Brain pericyte (primary cell): ENCODE results near the gene ZNF791.
A peak's percentile ranks its signal among the peaks of the same experiment; 100 is the strongest.
"Not testable (repeated sequence)": the region's sequence is repeated elsewhere in the genome, so short reads cannot be mapped to it uniquely, and the experiment has no call there.

Experiments
- DNase-seq: peaks from one replicate; pipeline ENCODE4 v3.0.0-alpha.2; 2012; ENCODE audit warnings: low read depth, low spot score

Gene ZNF791

DNA sequence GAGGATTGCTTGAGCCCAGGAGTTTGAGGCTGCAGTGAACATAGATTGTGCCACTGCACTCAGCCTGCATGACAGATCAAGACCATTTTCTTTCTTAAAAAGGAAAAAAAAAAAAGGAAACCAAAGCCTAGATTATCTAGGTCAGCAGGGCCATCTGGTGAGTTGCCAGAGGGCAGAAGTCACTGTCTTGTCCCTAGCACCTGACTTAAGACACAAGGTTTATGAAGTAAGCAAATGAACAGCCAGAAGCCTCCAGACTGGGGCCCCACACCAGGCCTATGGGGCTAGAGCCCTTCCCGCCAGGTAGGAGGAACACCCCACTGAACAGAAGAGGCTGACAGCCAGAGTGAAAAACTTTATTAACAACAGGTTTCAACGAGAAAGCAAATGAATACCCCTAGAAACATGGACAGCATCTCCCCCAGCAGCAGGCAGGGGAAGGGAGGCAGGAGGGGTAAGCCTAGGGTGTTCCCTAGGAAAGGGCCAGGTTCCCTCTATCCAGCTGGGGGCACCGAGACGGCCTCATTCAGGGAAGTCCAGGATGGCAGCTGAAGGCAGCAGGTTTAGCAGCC, 57.1 kb downstream of the ZNF791 start:
- no peak for DNase-seq

DNA sequence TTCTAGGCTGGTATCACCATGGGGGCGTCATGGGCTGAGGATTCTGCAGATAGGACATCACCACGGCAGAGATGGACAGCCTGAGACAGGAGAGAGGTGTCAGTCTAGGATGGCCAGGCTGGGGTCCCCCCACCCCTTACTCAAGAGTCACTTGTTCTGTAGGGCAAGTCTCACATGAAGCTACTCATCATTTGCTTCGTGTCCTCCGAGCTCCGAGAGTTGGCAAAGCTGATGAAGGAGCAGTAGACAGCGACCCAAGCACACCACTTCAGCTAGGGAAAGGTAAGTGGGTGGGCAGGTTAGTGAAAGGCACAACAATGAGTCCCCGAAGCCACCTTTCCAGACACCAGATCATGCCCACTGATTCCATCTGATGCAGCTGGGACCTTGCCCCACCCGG, 57.6 kb downstream of the ZNF791 start:
- DNase-seq, result no peak

DNA sequence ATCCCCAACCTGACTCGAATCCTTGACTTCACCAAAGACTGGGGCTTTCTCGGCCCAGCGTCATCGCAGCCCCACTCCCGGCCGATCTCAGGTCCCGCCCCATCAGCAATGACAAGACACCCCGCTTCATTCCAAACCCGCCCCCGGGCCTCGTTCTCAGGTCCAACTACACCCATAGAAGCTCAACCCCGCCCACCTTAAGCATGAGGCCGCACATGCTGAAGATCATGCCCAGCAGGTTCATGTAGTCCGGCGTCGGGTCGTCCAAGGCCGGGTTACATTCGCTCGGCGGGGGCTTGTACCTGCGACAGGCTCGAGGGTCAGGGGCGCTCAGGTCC, 58.2 kb downstream of the ZNF791 start:
- no peak for DNase-seq

DNA sequence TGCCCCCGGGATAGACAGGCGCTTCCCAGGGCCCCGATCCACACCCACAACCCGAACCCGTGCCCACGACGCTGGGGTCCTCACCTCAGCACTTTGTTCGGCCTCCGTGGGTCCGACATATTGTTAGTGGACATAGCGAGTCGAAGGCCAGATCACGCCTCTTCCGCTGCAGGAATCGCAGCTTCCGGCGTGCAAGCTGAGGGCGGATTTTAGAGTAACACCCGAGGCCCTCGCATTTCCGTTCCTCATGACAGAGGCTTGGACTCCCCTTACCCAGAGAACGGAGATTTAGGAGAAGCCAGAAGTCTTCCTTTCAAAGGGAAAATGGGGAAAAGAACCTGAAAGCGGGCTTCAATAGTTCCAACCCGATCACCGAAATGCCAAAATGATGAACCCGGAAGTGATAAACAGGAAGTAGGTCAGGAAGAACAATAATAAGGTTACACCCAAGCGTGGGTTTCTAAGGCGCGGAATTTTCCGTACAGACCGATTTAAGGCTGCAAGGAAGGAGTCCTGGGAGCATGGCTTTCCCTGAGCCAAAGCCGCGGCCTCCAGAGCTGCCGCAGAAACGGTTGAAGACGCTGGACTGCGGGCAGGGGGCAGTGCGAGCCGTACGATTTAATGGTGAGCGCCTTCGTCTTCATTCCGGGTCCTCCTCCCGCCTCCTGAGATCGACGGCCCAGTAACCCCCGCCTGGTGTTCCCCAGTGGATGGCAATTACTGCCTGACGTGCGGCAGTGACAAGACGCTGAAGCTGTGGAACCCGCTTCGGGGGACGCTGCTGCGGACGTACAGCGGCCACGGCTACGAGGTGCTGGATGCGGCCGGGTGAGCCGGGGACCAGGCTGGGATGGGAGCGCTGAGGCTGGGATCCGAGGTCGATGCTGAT, 58.8 kb downstream of the ZNF791 start:
- DNase-seq, result peak; percentile 73

DNA sequence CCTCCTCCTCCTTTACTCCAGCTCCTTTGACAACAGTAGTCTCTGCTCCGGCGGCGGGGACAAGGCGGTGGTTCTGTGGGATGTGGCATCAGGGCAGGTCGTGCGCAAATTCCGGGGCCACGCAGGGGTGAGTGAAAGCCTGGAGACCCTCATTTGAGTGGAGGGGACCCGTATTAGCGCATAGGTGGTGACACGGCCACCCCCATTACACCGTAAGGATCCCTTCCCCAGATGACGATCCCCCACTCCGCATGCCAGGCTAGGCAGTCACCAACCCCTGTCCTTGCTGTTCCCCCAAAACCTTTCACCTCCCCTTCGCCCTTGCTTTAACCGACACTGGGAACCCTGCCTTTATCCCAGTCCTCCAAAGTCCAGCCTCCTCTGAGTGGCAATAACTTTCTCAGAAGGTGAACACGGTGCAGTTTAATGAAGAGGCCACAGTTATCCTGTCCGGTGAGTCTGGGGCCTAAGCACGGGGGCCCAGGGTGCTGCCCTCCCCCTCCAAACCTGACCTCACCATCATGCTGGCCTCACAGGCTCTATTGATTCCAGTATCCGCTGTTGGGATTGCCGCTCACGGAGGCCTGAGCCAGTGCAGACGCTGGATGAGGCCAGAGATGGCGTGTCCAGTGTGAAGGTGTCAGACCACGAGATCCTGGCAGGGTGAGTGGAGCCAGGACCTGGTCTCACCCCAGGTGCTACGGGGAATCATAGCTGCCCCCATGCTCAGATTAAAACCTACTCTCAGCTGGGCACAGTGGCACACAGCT, 59.6 kb downstream of the ZNF791 start:
- no peak for DNase-seq

DNA sequence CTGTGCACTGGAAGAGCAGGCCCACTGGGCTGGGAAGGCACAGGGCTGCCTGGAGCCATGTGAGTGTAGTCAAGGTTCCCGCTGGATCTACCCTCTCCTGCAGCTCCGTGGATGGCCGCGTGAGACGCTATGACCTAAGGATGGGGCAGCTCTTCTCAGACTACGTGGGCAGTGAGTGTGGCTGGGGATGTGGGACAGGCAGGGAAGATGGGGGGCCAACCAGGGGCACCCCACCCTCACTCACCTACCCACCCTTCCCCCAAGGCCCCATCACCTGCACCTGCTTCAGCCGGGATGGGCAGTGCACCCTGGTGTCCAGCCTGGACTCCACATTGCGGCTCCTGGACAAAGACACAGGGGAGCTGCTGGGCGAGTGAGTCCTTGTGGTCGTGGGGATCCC, 62.0 kb downstream of the ZNF791 start:
- DNase-seq, result no peak

DNA sequence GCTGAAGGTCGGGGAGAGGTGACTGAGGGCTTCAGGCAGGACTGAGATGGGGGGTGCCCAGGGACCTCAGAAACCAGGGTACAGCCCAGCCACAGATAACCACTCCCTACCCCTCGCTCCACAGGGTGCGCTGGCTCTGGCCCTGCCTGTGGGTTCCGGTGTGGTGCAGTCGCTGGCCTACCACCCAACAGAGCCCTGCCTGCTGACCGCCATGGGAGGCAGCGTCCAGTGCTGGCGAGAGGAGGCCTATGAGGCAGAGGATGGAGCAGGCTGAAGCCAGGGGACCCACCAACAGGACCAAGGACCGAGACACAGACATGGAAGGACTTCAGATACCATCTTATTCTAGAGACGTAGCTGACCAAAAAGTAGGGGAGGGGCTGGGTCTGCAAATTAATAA, 64.7 kb downstream of the ZNF791 start:
- no peak for DNase-seq

DNA sequence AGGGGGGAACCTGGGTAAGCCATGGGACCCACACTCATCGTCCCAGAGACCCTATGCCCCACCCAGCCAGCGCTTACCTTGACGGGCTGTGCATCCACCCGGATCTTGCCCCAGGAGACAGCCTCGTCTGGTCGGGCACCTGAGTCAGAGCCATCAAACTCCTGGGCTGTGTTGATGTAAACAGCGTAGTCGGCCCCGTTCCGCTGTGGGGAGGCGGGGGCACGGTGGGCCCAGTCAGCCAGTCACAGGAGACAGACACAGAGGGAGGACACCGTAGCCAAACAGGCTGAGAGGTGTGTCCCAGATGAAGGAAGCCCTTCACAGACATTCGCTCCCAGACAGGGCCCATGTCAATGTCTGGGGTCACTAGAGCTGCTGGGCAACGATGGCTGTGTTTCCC, 65.2 kb downstream of the ZNF791 start:
- no peak for DNase-seq

DNA sequence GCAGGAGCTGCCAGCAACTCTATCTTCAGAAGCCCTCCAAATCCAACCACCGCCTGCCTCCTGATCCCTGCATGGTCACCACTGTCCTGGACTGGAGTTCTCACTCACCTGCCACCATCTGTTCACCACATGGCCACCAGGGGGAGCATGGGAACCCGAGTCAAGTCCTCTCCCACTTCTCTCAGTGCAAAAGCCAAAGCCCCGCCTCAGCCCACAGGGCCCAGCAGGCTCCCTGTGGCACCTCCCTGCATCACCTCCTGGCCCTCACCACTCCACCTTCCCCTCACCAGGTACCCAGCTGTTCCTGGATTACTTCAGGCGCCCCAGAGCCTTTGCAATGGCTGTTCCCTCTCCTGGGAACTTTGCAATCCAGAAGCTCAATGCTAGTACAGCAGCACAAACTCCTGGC, 65.7 kb downstream of the ZNF791 start:
- no peak for DNase-seq

DNA sequence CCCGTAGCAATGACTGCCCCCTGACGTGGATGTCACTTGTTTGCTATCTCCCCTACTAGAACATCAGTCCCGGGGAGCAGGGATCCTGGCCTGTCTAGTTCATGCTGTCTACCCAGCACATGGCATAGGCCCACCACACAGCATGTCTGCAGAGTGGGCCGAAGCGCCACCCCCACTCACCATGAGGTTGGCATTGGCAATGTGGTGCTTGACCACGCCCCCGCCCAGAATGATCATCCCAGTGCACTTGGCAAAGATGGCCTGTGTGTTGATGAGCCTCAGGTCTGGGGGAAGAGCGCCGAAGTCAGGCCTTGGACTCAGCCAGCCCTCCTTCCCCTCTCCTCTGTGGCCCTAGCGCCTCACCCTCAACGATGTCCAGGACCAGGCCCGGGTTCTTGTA, 66.2 kb downstream of the ZNF791 start:
- no peak for DNase-seq

DNA sequence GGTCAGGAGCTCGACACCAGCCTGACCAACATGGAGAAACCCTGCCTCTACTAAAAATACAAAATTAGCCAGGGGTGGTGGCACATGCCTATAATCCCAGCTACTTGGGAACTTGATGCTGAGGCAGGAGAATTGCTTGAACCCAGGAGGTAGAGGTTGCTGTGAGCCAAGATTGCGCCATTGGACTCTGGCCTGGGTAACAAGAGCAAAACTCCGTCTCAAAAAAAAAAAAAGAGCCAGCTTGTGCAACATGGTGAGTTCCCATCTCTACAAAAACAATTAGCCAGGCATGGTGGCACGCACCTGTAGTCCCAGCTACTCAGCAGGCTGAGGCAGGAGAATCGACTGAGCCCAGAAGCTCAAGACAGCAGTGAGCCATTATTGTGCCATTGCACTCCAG, 67.3 kb downstream of the ZNF791 start:
- not testable (repeated sequence) for DNase-seq

DNA sequence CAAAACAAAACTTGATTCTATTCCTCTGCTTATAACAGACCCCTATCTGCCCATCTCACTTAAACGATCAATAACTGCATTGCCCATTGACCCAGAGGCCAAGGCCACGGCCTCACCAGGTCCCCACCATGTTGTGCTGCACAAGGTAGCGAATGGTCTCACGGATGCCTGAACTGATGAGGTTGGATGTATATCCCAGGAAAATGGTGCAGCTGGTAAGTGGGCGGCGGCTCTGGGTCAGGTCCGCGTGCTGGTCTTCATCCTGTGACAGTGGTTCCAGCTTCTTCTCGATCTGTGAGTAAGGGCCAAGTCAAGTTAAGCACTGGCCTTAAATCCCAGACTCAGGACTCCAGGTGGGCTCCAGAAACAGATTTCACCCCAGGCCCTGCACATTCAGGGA, 69.3 kb downstream of the ZNF791 start:
- DNase-seq, result no peak

DNA sequence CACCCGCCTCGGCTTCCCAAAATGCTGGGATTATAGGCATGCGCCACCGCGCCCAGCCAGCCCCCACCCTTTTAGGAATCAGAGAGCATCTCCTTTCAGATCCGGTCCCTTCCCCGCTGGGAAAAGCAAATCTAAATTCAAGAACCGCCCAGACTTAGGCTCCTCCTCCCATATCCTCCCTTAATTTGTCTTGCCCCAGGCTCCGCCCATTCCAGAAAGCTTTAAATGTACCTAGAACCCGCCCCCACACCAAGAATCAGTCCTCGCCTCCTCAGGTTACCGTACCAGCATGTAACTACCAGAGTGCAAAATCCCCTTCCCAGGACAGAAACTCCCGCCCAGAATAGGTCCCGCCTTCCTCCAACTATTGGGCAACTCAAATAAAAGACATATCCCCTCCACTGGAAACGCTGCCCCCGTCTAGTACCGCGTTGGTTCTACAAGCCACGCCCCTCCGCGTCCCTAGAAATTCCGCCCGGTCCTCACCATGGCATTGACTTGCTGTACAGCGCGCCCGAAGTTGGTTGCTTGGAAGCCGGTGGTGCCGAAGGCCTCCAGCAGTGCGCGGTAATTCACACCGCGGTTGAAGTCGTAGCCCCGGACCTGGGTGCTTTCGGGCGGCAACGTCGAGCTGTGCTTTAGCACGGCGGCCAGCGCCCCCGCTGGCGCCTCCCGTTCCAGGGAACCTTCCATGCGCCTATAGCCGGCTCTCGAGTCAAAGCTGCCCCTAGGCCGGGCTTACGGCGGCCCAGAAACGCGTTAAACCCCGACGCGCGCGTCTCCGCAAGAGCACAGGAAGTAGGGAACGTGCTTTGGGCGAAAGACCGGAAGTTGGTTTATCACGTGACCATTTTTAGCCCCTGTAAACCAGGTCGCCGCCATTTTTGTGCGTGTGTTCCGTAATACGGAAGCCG, 70.6 kb downstream of the ZNF791 start, which contains the start of gene DHPS:
Gene DHPS (minus strand): TSS at position 807 of the 914 bp plus-strand sequence. CDS start 114 bp downstream, at position 693.
- DNase-seq, result peak; percentile 88
